ENCODE data around the gene HDLBP.

- TF ChIP-seq CTCF (conservative IDR thresholded peaks at IDR 0.05) (no peak), EZH2 (IDR thresholded peaks at IDR 0.05; ENCODE audit: low read depth) (no peak)
Measured at GRCh38 chr2:241363426-241363825, 48.0 kb upstream of the HDLBP start.

Measured in PC-9 (cell line).